WTC11 (cell line): Measurements from ENCODE around the gene KRTAP5-9.

Experiments
- ATF1 ChIP-seq: sonication (generic); formaldehyde crosslinking; IDR thresholded peaks from 2 replicates; pipeline ENCODE4 v1.8.1; 2023; ENCODE audit warnings: mild to moderate bottlenecking, moderate library complexity, missing genetic modification reagents
- CTCF ChIP-seq: fragments of 200-600 bp; IDR thresholded peaks from 2 replicates; pipeline ENCODE4 v1.8.0; 2022; ENCODE audit warnings: antibody characterized with exemption
- IRF1 ChIP-seq: sonication (generic); formaldehyde crosslinking; IDR thresholded peaks from 2 replicates; pipeline ENCODE4 v1.8.0; 2023; ENCODE audit warnings: missing genetic modification reagents
- NR3C1 ChIP-seq: sonication (generic); formaldehyde crosslinking; conservative IDR thresholded peaks from 2 replicates; pipeline ENCODE4 v1.8.1; 2023; ENCODE audit warnings: low read depth, mild to moderate bottlenecking, missing genetic modification reagents

- no peak for TF ChIP-seq NR3C1 (CRISPR knock-in tag)
- no peak for TF ChIP-seq CTCF
- TF ChIP-seq ATF1 (CRISPR knock-in tag), result no peak
- no peak for TF ChIP-seq IRF1
Measured at GRCh38 chr11:71525938-71526495, 22.2 kb upstream of the KRTAP5-9 start.
